Pancreas (tissue), 10 donors: ENCODE data around the gene MIPEP. TPM values are rescaled to one million over a fixed set of nuclear protein-coding genes. Genes with fewer than 3 reads are reported as not detected.

Experiments
- ATAC-seq, 4 donors: fragments of 200-7000 bp; cut with Tn5 transposase; one replicate each; pipeline versions ENCODE4 v1.8.0 to v1.9.1; 2020; ENCODE audit warnings: mild to moderate bottlenecking in 4 of 4, moderate library complexity in 4 of 4
- DNase-seq, 6 donors: peaks; one replicate each; pipeline ENCODE4 v3.0.0-alpha.2; 2020
- FAIRE-seq: peaks from 2 replicates; lab custom pipeline; 2012; peaks lifted over from hg19 to GRCh38; lab: Jason Lieb, UNC
- H3K27ac ChIP-seq, 4 donors: fragments of 200-600 bp; sonication (generic); 1 replicate in 3 of 4; 2 replicates in 1 of 4; pipeline versions ENCODE4 v1.5.0 to v1.8.0; 2020
- H3K27me3 ChIP-seq, 4 donors: fragments of 200-600 bp; one replicate each; pipeline ENCODE4 v1.8.0; 2021
- H3K36me3 ChIP-seq, 3 donors: fragments of 200-600 bp; sonication (generic) in 1 of 3; one replicate each; pipeline versions ENCODE4 v1.5.0 to v1.8.0; 2020 to 2021
- H3K4me1 ChIP-seq, 3 donors: fragments of 200-600 bp; one replicate each; pipeline ENCODE4 v1.8.0; 2021
- H3K4me3 ChIP-seq, 4 donors: fragments of 200-600 bp; sonication (generic) in 2 of 4; one replicate each; pipeline versions ENCODE4 v1.5.0 to v1.8.0; 2020 to 2021
- H3K9me3 ChIP-seq, 4 donors: fragments of 200-600 bp; one replicate each; pipeline ENCODE4 v1.8.0; 2021
- CTCF ChIP-seq, 4 donors: fragments of 200-600 bp; sonication (generic) in 3 of 4; IDR thresholded peaks; one replicate each; pipeline versions ENCODE4 v1.5.0 to v1.8.0; 2021; ENCODE audit warnings: antibody characterized with exemption in 4 of 4
- WGBS, 2 donors: extraction: QIAGEN DNeasy Blood & Tissue Kit; methylation state at CpG; one replicate each; pipeline ENCODE4 v1.1.7; 2013; 5-methylcytosine and 5-hydroxymethylcytosine counted together
- intact Hi-C, 3 donors: fragments of 100-400 bp; cut with DNase I; formaldehyde crosslinking; loops; one replicate each; pipeline versions ENCODE4 v1.11.1 to v1.14.2; 2022
- polyA plus RNA-seq, 2 donors: library from polyadenylated mRNA; stranded (reverse); fragments of 200-250 nt; gene quantifications; one replicate each; pipeline ENCODE4 v1.2.3, GENCODE V29; 2013
- total RNA-seq, 6 donors: library from RNA; stranded (reverse); fragmentation: NEBNext Ultra II Directional in 4 of 6; extraction: Animal tissue kit (Norgen Biotek cat#: 25700) in 4 of 6; gene quantifications; one replicate each; pipeline versions ENCODE4 v1.2.1 to v1.2.4, GENCODE V29; 2021 to 2023
- donor health status: healthy with polysubstance abuse.
- donor health status: DM: no; HTN: no; CAD: no; lungs with moderate emphysema.
- donor health status: DM: no; HTN: no; CAD: no.
- donor health status: control.
- donor health status: control.
- donor health status: Bipolar disorder and iron deficiency.
- donor health status: DM: yes; HTN: yes; CAD: no.
- donor health status: DM: no; HTN: no; CAD: no.
- donor health status: DM: no; HTN: no; CAD: no.
- donor health status: DM: yes; HTN: yes; CAD: no.

The MIPEP gene
- total and polyA plus RNA-seq, 8 donors = 8.0 to 12.8 (median 10.6) TPM

DNA sequence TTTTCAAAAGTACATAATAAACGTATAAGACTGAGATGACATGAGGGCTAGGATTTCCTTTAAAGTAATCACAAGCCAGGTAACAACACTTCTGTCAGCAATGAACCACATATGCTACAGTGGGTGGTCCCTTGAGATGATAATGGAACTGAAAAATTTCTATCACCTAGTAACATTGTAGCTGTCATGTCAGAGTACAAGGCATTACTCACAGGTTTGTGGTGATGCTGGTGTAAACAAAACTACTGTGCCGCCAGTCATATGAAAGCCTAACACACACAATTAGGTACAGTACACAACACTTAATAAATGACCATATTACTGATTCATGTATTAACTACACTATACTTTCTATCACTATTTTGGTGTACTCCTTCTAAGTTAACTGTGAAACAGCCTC lies 36.8 kb downstream of the MIPEP start:
- no peaks in the 10 kb centered on the region for H3K27me3 ChIP-seq
- no peaks in the 10 kb centered on the region for H3K36me3 ChIP-seq
- no peak for TF ChIP-seq CTCF (IDR thresholded peaks at IDR 0.05)
- no peak overlapping the region for H3K27ac ChIP-seq
- H3K4me3 ChIP-seq = no peak overlapping the region
- intact Hi-C loops = no loop called here
- no peaks in the 10 kb centered on the region for H3K9me3 ChIP-seq
- FAIRE-seq = no peak
- ATAC-seq = no peak
- peaks cover 0 to 4% (median 0%) of the 10 kb centered on the region in 3 donors for H3K4me1 ChIP-seq
- DNase-seq = no peak
- 46 to 50% methylated on average over 2 of the region's 2 CpGs for WGBS, 2 donors

DNA sequence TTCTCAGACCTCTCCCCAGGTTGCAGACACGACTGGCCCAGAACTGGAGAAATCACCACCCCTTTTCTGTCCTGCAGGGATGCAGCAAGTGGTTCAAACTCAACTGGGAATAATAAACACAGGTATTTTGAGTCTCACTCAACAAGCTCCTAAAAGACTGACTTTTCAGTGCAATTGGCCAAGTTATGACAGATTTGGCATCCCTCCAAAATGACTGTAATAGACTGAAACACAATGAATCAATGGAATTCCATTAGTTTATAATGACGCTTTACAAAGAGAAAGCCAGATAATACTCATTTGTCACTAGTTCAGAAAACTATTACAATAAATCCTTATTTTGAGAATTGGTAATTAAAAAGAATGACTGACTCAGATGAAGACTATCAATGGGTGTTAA lies 38.1 kb downstream of the MIPEP start:
- no peak for ATAC-seq
- intact Hi-C loops = no loop called here
- H3K9me3 ChIP-seq = no peaks in the 10 kb centered on the region
- H3K27me3 ChIP-seq = no peaks in the 10 kb centered on the region
- no peak overlapping the region for H3K27ac ChIP-seq
- FAIRE-seq = no peak
- no peak for TF ChIP-seq CTCF (IDR thresholded peaks at IDR 0.05)
- peaks cover 0 to 4% (median 0%) of the 10 kb centered on the region in 3 donors for H3K4me1 ChIP-seq
- no peak overlapping the region for H3K4me3 ChIP-seq
- no peak for DNase-seq
- WGBS, 2 donors = 67 to 68% methylated on average over 2 of the region's 2 CpGs
- H3K36me3 ChIP-seq = no peaks in the 10 kb centered on the region

GRCh38 chr13:23850134-23850533 lies 39.1 kb downstream of the MIPEP start:
- Histone ChIP-seq H3K27me3 (no peaks in the 10 kb centered on the region), H3K27ac (no peak overlapping the region), H3K4me1 (peaks cover 0 to 4% (median 0%) of the 10 kb centered on the region in 3 donors), H3K9me3 (no peaks in the 10 kb centered on the region), H3K36me3 (no peaks in the 10 kb centered on the region), H3K4me3 (no peak overlapping the region)
- no peak for FAIRE-seq
- TF ChIP-seq CTCF (IDR thresholded peaks at IDR 0.05) = no peak
- no peak for DNase-seq
- no peak for ATAC-seq
- intact Hi-C loops = no loop called here
- 56 to 57% methylated on average over 1 of the region's 1 CpG for WGBS, 2 donors

- Histone ChIP-seq H3K27ac (no peak overlapping the region), H3K27me3 (no peaks in the 10 kb centered on the region), H3K9me3 (no peaks in the 10 kb centered on the region), H3K36me3 (no peaks in the 10 kb centered on the region), H3K4me3 (no peak overlapping the region), H3K4me1 (peaks cover 0 to 4% (median 0%) of the 10 kb centered on the region in 3 donors)
- intact Hi-C loops = no loop called here
- 93 to 94% methylated on average over 2 of the region's 2 CpGs for WGBS, 2 donors
- no peak for ATAC-seq
- no peak for TF ChIP-seq CTCF (IDR thresholded peaks at IDR 0.05)
- DNase-seq = no peak
- no peak for FAIRE-seq
Observed at GRCh38 chr13:23849670-23850069, 39.5 kb downstream of the MIPEP start.

- Histone ChIP-seq H3K27ac (no peak overlapping the region), H3K36me3 (no peaks in the 10 kb centered on the region), H3K4me1 (peaks cover 0 to 4% (median 0%) of the 10 kb centered on the region in 3 donors), H3K27me3 (no peaks in the 10 kb centered on the region), H3K4me3 (no peak overlapping the region), H3K9me3 (no peaks in the 10 kb centered on the region)
- 82 to 91% methylated on average over 8 of the region's 8 CpGs for WGBS, 2 donors
- FAIRE-seq (no peak), ATAC-seq (no peak), DNase-seq (no peak)
- TF ChIP-seq CTCF (IDR thresholded peaks at IDR 0.05) = no peak
- intact Hi-C loops = no loop called here
Observed at GRCh38 chr13:23848646-23849141, 40.5 kb downstream of the MIPEP start.
